Middle frontal gyrus (tissue), 1 donor: ENCODE measurements around the gene WWOX.

ENCODE experiments used
- DNase-seq: peaks from one replicate; pipeline ENCODE4 v3.0.0-alpha.2; 2015; ENCODE audit warnings: low spot score; ENCODE audit errors: extremely low spot score

Gene WWOX

DNA sequence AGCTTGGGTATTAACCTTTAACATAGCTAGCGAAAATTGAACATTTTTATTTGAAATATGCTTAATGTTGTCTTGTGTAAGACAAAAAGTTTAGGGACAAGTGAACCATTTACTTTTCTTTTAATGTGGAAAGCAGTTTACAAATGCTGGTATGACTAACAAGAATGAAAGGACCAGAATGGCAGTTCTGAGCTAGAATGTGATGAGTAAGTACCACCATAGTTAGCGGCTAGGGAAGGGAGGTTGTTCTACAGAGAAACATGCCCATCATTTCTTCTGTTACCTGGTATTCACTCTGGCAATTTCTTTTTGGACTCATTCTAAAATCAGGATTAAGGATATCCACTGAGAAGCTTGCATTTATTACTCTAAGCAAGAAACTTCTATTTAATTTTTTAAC, 121.1 kb downstream of the WWOX start:
- no peak for DNase-seq

DNA sequence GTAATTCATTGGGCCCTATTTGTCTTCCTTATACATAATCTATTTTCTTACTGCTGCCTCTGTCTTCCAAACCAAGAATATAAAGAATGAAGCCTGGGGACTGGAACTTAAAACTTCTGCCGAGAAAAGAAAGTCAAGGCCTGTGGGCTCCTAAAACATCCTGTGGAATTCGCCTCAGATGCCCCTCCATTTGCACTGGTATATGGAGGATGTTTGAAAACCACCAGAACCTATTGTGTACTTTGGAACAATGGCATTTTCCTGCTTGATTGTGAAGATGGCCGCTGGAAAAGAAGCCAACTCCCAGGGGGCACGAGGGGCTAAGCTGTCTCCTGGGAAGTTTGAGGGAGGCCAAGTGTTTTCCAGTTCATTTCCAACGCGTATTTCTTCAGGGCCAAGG, 122.4 kb downstream of the WWOX start:
- no peak for DNase-seq

DNA sequence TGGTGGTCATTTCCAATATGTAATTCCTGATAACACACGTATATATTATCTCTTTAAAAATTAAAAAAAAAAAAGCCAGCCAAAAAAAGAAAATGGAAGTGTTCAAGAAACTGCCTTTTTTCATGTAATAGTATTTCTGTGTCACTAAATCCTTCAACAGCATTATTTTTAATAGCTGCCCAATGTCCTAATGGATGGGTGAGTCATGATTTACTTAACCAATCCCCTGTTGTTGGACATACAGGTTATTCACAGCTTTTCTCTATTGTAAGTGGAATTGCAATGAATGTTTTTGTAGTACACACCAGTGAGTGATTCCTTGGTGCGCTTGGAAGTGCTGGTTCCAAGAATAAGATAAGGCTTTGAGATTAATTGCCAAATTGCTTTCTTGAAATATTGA, 124.9 kb downstream of the WWOX start:
- no peak for DNase-seq

DNA sequence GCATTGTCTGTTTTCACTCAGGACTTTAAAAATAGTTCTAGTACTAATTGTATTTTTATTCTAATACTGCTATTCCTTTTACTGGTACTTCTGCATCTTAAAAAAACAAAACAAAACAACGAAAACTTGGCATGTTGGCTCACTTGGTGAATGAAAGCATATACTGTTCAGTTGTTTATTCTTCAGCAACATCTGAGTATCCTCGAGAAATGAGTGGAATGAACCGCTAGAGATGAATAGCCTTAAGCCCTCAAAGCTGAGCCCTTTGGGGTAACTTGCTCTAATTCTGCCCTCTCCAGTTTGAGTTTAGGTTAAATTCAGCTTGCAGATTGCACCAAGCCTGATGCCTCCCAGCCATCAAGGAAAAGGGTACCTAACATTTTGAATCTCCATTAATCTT, 126.5 kb downstream of the WWOX start:
- no peak for DNase-seq

DNA sequence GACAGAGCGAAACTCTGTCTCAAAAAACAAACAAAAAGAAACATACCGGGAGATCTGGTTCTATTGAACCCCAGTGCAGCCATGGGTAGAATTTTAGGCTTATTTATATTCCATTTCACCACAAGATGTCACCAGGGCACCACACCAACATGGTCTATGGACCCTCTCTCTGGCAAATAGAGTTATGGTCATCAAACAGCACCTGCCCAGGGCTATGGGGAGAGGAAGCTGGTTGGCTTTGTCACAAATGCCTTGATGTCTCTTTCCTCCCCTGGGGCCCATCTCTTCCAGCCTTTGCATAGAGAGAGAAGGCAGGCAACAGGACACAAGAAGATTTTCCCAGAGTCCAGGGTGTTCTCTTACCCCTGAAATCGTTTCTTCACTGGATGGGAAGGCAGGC, 128.4 kb downstream of the WWOX start:
- no peak for DNase-seq

DNA sequence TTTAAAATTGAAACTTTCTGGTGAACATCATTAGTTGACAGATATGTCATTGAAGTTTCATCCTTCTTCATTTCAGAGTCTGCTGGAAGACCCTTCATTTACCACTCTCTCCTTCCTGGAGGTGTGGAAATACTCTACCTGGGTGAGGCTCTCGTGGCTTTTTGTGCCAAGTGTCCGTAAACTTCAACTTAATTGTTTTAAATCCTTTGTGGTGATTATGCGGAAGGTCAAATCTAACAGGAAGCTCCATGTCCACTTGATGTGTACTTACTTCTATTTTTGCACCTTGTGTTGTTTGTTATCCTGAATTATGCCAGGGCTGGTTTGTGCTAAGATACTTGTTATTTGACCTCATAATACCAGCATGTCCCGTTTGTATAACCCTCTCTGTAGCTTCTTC, 129.2 kb downstream of the WWOX start:
- no peak for DNase-seq

DNA sequence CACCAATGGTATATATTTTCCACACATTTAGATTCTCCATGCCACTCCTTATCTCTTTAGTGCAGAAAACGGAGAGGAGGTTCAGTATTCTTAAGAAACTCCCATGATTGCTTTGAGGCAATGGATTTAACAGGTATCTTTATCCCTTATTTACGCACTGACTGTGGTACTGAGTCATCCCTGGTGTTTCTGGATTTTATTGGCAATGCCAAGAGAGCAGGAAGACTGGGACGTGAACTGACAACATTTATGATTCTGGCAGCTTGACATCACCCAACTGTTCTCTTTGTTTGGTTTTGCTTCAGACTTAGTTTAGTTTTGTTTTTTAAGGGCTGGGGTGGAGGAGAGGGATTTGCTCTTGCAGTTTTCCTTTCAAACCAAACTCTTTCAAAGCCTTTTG, 131.4 kb downstream of the WWOX start:
- DNase-seq: no peak

DNA sequence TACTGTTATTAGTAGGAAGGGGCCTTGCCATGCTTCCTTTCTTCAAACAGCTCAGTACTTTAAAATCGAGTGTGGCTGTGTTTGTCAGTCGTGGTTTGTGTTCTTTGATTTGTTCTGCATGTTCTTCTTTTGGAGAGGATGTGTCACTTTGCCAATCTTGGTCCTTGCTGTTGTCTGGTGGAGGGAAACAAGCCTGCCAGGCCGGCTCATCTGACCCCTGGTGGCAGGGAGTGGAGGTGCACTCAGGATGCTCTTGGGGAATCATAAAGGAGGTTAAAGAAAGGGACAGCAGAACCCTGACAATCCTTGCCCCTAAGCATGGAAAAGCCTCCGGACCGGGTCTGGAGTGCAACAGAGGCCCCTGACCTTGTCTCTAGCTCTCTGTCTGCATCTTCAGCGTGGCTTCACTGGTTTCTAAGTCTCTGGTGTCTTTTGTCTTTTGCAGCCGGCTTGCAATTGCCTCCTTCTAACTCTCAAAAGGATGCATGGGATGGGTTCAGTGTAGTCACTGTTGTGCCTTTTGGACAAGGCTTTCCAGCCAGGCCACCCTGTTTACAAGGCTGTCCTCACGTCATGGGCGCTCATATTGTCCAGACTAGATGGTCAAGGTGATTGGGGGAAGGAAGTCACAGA, 135.8 kb downstream of the WWOX start:
- peak; percentile 53 for DNase-seq

DNA sequence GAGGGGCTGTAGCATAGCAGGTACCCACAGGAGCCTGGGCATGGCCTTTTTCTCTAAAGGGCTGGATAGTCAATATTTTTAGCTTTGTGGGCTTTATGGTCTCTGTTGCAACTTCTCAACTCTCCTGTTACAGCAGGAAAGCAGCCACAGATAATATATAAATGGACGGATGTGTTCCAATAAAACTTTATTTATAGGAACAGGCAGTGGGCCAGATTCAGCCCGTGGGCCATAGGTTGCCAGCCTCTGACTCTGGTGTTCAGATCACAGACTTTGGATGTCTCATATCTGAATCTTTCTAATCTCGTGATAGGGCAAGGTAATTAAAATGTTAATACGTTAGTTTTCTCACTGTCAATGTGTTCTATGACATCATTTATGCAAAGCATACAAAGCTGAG, 136.4 kb downstream of the WWOX start:
- DNase-seq: no peak

DNA sequence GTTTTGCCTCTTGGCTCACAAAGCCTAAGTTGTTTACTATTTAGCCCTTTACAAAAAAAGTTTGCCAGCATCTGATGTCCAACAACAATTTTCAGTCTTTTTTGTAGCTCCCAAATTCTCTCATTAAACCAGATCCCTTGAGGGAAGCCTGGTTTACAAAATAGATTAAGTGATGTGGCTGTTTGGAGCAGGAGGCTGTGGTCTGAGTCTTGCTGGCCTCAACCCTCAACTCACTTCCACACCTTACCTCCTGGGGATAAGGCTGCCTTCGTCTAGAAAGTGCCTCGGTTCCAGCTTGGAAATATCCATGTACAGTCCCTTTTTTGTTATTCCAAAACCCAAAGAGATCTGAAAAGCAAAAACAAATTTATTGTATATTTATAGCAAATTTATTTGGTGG, 138.4 kb downstream of the WWOX start:
- DNase-seq: no peak

DNA sequence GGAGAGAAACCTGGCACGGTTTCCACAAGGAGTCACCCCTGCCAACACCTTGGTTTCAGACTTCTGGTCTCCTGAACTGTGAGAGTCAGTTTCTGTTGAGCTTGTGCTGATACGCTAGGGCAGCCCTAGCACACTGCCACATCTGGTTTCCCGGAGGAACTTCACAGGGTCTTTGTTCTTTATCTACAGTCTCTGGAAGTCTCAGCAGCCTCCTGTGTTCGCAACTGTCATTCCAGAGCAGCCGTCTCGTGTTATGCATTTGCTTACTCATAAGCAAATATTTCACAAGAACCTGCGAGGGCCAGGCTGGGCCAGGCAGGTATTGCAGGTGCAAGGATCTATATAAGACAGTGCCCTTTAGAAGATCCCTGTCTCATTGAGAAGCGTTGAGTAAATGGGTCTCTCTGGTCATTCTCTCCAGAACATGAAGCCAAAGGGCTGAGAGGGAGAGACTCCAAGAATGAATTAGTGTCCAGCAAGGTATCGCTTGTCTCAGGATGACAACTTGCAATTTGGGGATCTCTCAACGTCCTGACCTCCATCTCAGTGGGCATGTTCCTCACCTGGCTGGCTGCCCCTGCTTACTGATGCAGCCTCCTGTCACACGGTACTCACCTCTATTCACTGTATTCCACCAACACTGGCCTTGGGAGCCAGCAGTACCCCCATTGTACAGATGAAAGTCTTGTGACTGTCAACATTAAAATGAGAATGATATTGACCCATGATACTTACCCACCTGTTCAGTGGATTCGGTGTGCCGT, 141.2 kb downstream of the WWOX start:
- DNase-seq: no peak

DNA sequence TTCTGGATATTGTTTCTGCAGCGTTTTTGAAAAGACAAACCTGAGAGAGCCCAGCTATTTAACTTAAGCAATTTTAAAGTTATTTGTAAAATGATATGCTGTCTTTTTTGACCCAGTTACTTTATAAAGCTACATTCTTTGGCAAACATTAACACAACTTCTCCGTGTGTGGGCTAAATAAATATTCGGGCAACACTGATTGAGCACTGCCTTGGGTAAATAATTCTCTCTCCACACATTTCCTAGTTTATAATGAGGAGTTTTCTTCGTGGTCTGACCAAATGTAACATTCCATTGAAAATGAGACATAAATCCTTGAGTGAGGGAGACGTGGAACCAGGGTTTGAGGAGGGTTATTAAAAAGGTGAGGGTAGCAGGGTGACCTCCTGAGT, 142.8 kb downstream of the WWOX start:
- no peak for DNase-seq

DNA sequence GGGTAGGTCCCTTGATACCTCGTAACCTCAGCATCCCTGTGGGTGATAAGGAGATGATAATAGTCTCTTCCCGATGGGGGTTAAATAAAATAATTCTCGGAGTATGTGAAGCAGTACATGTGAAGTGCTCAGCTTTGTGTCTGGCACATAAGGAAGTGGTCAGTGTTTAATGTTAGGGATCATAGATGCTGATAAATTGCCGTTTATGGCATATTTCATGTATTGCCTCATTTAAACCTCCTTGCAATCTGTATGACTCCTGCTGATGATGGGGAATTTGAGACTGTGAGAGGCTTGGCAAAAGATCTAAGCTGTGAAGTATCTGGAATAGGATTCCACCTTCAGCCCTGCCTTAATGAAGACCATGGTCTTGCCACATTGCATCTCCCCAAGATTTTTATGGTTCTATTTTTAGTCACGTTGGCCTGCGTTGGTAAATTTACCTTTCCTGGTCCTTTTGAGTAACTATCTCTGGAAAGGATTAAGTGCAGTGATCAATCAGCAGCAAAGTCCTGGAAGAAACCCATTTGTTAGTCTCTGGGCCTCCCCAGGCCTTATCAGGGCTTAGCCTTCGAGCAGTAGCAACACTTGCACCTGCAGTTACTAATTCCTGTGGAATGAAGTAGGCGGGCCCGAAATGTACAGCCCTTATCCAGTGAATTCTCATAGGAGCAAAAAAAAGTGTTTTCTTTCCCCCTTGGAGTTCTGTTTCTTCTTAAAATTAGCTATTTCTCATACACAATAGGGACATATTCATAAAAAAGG, 144.9 kb downstream of the WWOX start:
- DNase-seq: no peak

DNA sequence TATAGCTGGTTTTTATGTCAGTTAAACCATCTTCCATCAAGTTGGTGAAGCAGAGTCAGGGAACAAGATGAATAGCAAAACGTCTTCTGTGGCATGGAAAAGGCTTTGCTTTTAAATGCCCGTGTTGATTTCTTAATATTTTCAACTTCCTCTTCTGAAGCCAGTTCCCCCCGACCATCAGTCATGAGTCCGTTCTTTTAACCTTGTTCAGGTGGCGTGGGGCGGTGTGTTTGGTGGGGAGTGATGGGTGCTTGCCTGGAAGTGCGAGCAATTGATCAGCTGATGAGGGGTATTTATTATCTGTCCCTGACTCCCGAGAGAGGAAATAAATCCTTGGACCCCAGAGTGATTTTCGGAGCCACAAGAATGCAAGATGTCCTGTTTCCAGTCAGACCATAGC, 147.1 kb downstream of the WWOX start:
- DNase-seq: no peak

DNA sequence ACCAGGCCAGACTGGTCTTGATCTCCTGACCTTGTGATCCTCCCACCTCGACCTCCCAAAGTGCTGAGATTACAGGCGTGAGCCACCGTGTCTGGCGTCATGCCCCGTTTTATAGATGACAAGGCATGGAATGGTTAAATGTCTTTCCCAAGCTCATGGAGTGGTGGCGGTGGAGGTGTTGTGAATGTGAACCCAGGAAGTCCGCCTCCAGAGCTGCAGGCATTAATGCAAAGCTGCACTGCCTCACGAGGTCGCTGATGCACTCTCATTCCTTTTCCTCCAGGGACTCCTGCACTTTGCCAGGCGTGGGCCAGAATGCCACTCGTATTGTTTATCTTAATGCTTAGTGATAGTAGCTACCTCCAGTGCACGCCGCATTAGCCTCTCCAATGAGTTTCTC, 149.6 kb downstream of the WWOX start:
- no peak for DNase-seq

DNA sequence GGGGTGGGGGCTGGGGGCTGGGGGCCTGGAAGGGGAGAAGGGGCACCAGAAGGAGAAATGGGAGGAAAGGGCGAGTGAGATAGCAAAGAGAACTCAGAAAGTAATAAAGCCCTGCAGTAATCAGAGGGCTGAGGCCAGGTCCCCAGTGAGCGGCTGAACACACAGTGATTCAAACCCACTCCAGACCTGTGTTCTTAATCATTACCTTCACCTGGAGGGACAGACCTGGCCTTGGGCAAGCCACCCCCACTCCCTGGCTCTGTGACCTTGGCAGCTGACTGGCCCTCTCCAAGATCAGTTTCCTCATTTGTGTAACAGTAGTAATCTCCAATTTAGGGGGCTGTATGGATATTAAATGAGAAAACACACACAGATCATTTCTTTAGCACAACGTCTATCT, 150.4 kb downstream of the WWOX start:
- no peak for DNase-seq

DNA sequence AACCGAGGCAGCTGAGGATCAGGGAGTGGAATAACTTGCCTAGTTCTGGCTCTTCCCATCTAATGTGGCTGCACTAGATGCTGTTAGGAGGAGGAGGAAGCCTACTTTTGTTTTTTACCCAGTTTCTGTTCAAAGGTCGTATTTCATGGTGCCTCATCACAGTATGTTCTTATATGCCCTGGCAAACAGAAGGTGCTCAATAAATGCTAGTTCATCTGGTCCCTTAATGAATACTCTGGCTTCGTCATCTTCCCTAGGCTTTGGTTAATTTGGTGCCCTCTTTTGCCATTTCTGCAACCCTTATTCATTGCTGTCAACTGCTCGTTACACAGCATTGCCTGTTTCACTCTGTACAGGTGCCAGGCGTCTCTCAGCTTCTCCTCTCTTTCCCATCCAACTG, 151.7 kb downstream of the WWOX start:
- no peak for DNase-seq

DNA sequence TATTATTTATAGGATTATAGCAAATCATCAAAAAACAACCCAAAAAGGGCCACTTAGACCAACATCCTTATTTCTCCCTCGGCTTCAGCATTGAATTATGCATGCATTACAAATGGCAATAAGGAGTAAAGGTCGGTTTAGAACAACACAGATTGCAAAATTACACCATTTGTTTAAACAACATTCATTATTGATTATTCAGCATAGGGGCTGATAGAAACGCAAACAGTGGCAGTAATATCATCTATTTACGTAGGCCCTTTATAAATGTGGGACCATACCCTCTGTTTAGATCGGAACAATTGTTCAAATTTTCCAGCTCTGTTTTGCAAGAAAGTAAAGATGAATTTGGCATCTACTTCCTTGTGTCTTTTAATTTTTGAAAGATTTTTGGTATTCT, 153.3 kb downstream of the WWOX start:
- no peak for DNase-seq

DNA sequence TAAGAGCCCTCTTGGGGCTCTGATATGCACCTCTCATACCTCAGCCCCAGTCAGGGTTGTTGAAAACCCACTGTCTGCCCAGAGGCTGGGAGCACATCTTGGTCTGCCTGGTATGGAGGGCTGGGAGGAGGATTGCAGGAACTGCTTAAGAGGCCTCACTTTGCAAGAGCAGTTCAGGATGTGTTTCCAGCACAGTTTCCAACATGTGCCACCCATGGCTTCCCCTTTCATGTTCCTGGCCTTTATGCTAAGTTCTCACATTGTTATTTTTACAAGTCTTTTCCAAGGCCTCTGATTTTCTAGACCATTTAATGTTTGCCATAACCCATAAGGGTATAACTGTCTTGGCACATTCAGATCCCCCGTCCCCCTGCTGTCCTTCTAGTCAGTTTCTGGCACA, 155.4 kb downstream of the WWOX start:
- no peak for DNase-seq

DNA sequence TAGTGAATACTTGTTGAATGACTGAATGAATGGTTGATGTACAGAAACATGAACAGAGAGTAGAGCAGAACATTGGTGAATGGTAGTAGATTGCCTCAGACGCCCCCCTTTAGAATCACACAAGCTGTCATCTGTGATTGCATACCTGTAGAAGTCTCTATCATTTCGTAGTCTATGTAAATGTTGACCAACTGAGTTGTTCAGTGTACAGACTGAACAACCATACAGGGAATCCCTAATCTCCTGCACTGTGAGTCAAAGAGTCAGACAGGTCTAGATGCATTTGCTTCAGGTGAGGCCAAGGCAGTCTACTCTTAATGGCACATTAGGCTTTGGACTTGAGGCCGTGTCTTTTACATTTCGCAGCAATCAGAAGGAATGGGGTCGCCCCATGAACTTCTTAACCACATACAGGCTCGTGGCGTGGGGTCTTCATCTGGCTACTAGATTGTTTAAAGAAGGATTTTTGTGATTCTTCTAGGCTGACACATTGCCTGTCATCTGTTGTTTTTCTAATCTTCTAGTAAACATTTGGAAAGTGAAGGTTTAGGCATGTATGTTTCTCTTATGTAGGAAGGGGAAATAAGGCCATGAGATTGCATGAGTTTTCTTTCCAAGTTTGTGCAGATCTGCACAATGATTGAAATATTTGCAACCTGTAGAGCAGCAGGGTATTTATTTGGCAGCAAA, 157.4 kb downstream of the WWOX start:
- no peak for DNase-seq

DNA sequence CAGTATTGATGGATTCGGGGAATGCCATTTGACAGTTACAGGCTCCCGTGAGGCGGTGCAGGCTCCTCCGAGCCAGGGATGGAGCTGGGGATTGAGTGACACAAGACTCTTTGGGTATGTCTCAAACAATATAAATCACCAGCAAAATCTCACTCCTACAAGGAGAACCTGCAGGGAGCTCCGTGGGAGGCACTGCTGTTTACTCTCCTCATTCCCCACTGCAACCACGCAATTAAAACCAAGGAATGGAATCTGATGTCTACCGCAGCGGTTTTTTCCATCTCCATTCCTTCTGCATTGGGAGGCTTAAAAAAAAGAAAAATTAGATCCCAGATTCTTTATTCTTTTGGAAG, 157.9 kb downstream of the WWOX start:
- DNase-seq: no peak

DNA sequence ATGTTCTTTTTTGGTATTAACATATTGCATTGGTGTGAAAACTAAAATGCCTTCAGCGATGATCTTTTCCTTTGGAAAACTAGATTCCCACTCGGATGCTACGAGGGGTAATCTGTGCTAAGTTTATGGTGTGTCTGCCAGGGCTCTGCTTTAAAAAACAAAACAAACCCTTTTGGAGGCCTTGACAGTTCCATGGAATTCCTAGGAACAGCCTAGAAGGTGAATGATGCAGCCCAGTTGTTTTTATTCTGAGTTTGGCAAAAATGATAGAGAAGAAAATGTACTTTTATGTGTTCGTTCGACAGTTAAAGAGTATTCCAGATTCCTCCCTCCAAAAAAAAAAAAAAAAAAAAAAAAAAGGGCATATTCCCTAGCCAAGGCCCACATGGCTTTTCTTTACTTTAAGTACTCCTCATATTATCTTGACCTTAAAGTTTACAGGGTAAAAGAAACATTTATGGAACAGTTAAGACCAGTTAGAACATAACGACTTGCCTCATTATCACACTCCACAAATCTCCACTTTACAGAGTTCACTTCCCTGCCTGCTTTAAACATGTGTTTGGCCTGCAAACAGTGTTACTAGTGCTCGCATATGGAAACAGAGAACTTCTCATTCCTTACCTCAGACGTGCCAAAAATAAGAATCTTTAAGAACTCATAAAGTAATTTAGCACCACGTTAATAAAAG, 159.1 kb downstream of the WWOX start:
- DNase-seq: no peak
